CD4-positive, alpha-beta T cell treated with Interleukin-2 at 100 ng/mL for 4 hours (primary cell): Measurements from ENCODE around the gene BLOC1S1.

Experiments
- DNase-seq: peaks from one replicate; pipeline ENCODE4 v3.0.0-alpha.2; 2020; ENCODE audit warnings: low spot score

BLOC1S1 gene

GRCh38 chr12:55728186-55728938 lies 12.5 kb downstream of the BLOC1S1 start:
- DNase-seq, result no peak

GRCh38 chr12:55728939-55729818 lies 13.3 kb downstream of the BLOC1S1 start, which contains the start of gene CD63:
Gene CD63 (minus strand): TSS chr12:55729009. CDS start chr12:55728341, 668 bp downstream.
- peak; percentile 55 for DNase-seq

- DNase-seq, result peak; percentile 29
Measured at GRCh38 chr12:55729819-55730818, 14.3 kb downstream of the BLOC1S1 start.

- DNase-seq, result no peak
Measured at GRCh38 chr12:55732288-55732687, 16.4 kb downstream of the BLOC1S1 start.

- DNase-seq, result no peak
Measured at GRCh38 chr12:55733021-55733555, 17.2 kb downstream of the BLOC1S1 start.

GRCh38 chr12:55733858-55734257 lies 18.0 kb downstream of the BLOC1S1 start:
- no peak for DNase-seq

GRCh38 chr12:55734595-55734994 lies 18.7 kb downstream of the BLOC1S1 start:
- no peak for DNase-seq

GRCh38 chr12:55736076-55736475 lies 20.2 kb downstream of the BLOC1S1 start:
- DNase-seq, result no peak

- DNase-seq, result peak; percentile 63
Measured at GRCh38 chr12:55736780-55737580, 21.1 kb downstream of the BLOC1S1 start.

GRCh38 chr12:55737581-55738122 lies 21.8 kb downstream of the BLOC1S1 start:
- DNase-seq, result no peak

GRCh38 chr12:55738123-55739024 lies 22.5 kb downstream of the BLOC1S1 start:
- peak; percentile 93 for DNase-seq

- no peak for DNase-seq
Measured at GRCh38 chr12:55739025-55739378, 23.2 kb downstream of the BLOC1S1 start.

GRCh38 chr12:55741931-55742680 lies 26.3 kb downstream of the BLOC1S1 start:
- no peak for DNase-seq

GRCh38 chr12:55742719-55743405 lies 27.0 kb downstream of the BLOC1S1 start, which contains the start of gene GDF11:
Gene GDF11 (plus strand): TSS chr12:55743122. CDS start chr12:55743317, 195 bp downstream.
- DNase-seq, result peak; percentile 77

GRCh38 chr12:55743406-55744339 lies 27.8 kb downstream of the BLOC1S1 start:
- peak; percentile 45 for DNase-seq

GRCh38 chr12:55744340-55745030 lies 28.6 kb downstream of the BLOC1S1 start:
- DNase-seq, result no peak
